Activated CD4-positive, alpha-beta T cell treated with anti-CD3 and anti-CD28 coated beads, Interleukin-2, amount 50 U/mL, for 16 hours (primary cell): ENCODE data around the gene IGF2.

ENCODE experiments used
- DNase-seq: peaks from one replicate; pipeline ENCODE4 v3.0.0-alpha.2; 2020

IGF2 gene

GRCh38 chr11:2169626-2170570 is 30.7 kb upstream of the IGF2 start:
- DNase-seq, result no peak

- DNase-seq, result no peak
These were observed 29.8 kb upstream of the IGF2 start for GRCh38 chr11:2169005-2169378.

- DNase-seq, result no peak
These were observed 29.3 kb upstream of the IGF2 start for GRCh38 chr11:2168286-2169004.

GRCh38 chr11:2167141-2168045 is 28.2 kb upstream of the IGF2 start:
- no peak for DNase-seq

DNA sequence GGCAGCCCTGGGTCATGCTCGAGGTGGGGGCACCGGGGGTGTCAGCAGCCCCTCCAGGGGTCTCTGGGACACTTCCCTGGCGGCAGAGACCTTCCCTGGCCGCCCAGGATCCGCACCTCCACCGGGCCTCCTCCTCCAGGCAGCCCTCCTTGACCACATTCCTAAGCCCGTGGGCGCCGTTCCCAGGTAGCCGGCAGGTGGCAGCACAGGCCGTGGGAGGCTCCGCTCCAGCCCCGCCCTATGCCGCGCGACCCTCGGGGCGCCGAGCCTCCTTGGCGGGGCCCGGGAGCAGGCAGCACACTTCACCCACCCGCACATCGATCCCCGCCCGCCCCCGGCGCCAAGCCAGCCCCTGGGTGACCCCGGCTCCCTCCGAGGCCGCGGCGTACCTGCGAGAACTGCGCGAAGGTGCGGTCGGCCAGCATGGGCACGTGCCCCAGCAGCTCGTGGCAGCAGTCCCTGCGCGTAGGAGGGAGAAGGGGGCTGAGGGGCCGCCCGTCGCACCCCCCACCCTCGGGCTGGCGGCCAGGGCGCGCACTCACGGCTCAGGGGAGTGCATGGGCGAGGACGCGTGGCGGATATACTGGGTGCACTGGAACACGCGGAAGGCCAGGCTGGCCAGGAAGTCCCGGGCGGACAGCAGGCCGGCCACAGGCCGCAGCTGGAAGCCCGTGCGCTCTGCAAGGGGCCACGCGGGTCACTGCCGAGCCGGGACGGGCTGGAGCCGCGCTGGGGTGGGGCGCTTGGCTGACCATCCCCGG is 27.1 kb upstream of the IGF2 start:
- peak; percentile 38 for DNase-seq

- no peak for DNase-seq
These were observed 26.4 kb upstream of the IGF2 start for GRCh38 chr11:2165571-2165970.

- DNase-seq, result no peak
These were observed 25.8 kb upstream of the IGF2 start for GRCh38 chr11:2164861-2165555.

DNA sequence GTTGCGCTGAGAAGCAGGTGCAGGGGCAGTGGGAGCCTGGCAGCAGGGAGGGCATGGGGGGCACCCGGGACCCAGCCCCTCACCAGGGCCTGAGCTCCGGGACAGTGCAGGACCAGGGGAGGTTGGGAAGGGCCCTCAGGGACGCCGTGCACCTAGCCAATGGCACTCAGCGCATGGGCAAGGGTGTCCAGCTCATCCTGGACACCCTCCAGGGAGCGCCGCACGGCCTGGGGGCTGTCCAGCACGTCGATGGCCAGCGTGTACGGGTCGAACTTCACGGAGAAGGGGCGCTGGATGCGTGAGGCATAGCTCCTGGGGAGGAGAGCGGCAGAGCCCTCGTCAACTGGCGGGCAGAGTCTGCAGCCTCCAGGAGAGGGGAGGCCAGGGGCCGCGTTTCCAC is 24.9 kb upstream of the IGF2 start:
- DNase-seq, result no peak

GRCh38 chr11:2163428-2163978 is 24.3 kb upstream of the IGF2 start:
- no peak for DNase-seq

DNA sequence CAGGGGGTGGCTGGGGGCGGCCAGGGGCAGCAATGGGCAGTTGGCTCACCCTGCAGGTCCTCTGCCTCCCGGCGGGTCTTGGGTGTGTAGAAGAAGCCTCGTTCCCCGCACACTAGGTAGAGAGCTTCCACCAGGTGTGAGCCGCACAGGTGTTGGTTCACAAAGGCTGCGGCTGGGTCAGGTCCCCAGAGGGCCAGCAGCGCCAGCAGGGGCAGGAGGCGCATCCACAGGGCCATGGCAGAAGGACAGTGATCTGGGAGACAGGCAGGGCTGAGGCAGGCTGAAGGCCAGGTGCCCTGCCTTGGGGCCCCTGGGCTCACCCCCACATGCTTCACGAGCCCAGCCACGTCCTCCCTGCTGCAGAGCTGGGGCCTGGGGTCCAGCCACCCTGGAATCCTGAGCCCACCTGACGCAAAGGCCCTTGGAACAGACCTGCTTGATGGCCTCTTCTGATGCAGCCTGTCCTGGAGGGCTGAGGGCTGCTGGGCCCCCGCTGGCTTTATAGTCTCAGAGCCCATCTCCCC is 21.6 kb upstream of the IGF2 start, which contains the start of gene INS:
INS (minus strand) TSS at position 474 of the 524 bp plus-strand sequence; CDS start at position 236, 238 bp downstream.
- DNase-seq, result no peak

DNA sequence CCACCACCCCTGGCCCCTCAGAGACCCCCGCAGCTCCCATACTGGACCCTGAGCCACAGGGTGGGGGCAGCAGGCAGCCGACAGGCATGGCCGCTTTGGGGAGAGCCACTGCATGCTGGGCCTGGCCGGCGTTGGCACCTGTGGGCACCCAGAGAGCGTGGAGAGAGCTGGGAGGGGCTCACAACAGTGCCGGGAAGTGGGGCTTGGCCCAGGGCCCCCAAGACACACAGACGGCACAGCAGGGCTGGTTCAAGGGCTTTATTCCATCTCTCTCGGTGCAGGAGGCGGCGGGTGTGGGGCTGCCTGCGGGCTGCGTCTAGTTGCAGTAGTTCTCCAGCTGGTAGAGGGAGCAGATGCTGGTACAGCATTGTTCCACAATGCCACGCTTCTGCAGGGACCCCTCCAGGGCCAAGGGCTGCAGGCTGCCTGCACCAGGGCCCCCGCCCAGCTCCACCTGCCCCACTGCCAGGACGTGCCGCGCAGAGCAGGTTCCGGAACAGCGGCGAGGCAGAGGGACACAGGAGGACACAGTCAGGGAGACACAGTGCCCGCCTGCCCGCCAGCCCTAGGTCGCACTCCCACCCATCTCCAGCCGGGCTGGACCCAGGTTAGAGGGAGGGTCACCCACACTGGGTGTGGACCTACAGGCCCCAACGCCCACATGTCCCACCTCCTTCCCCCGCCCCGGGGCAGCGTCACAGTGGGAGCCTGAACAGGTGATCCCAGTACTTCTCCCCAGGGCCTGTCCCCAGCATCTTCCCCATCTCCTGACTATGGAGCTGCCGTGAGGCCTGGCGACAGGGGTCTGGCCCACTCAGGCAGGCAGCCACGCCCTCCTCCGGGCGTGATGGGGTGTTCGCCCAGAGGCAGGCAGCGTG is 20.6 kb upstream of the IGF2 start:
- DNase-seq, result no peak

GRCh38 chr11:2158966-2159365 is 19.8 kb upstream of the IGF2 start:
- DNase-seq, result no peak

DNA sequence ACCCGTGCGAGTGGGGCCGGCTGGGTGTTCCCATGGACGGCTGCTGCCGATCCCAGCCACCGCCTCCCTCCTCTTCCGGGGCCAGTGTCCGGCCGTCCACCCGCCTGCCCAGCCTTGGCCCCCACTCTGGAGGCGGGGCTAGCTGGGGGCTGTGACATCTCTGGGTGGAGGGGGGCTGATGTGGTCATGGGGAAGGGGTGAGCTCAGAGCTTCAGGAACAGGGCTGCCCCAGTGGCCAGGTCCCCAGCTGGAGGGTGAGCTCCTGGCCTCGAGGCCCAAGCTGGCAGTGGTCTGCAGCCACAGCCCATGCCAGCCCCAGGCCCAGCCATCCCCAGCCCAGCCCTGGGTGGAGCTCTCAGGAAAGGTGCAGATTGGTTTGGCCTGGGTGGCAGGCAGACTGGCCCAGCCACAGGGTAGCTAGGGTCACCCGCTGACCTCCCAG is 19.1 kb upstream of the IGF2 start:
- no peak for DNase-seq

DNA sequence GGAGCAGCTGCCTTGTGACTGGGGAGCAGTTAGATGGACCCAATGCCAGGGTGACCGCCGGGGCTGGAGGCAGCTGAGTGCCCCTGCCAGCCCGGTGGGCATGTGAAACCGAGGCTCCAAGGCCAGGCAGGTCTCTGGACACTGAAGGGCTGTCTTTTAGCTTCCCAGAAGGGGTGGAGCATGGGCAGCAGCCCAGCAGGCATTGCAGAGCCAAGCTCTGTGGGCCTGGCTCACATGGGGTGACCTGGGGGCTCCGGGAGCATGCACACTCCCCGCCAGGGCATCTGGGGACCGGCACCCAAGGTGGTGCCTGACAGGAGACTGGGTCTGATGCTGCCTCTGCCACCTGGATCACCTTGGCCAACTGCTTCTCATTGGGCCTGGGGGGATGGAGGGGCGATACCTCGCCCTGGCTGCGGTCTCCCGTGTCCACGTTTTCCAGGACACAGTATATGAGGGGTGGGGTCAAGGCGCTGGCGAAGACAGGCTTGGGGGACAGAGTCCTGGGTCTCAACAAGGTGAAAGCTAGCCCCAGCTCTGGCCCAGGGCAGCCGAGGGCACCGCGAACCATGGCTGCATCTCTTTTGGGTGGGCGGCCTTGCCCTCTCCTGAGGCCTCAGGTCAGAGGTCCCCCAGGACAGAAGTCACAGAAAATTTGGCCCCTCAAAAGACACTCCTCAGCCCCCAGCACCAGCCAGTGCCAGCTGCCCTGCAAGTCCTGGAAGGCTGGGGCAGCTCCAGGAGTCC is 18.3 kb upstream of the IGF2 start:
- DNase-seq, result no peak

- peak; percentile 56 for DNase-seq
These were observed 17.4 kb upstream of the IGF2 start for GRCh38 chr11:2156416-2157182.

GRCh38 chr11:2155511-2155910 is 16.3 kb upstream of the IGF2 start:
- no peak for DNase-seq

DNA sequence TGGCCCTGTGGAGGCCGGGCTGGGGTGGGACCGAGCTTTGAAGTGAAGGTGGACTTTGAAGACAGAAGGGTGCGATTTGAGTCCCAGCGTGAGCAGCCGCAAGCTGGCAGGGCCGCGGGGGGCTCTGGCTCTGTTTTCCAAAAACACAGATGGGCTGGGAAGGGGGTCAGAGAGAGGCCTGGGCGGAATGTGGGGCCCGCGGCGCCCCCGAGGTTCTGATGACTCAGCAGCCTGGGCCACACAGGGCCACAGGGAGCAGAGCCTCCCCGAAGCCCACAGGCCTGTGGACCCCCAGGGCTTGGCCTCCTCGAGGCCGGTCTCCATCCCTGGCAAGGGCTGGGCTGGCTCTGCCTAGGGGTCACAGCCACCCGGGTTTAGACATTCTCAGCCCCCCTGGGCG is 15.7 kb upstream of the IGF2 start:
- no peak for DNase-seq

DNA sequence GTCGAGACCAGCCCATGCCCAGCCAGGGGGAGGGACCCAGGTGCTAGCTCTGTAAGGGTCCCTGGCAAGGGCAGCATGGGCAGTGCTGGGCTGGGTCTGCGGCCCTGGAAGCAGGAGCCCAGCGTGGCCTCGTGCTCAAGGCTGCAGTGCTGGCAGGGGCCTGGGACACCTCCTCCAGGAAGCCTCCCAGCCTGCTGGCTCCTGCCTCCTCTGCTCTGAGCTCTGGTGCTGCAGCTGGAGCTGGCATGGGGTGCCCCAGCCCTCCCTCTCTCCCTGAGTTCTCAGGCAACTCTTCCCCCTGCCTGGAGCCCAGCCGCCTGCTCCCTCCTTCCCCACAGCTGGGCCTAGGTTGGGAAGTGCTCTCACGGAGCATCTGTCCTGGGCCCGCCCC is 15.0 kb upstream of the IGF2 start:
- DNase-seq, result no peak
